GM12874 (cell line): ENCODE data around the gene MAD1L1.

Source experiments
- CTCF ChIP-seq: IDR thresholded peaks from 2 replicates; pipeline ENCODE4 v1.5.1; 2011; ENCODE audit warnings: low read depth, mild to moderate bottlenecking, control low read depth, low read length, moderate library complexity; ENCODE audit not compliant: insufficient read depth

The MAD1L1 gene

GRCh38 chr7:2142386-2142785, 90.4 kb downstream of the MAD1L1 start:
- TF ChIP-seq CTCF: no peak

- no peak for TF ChIP-seq CTCF
These were observed 91.1 kb downstream of the MAD1L1 start for GRCh38 chr7:2141651-2142050.

- no peak for TF ChIP-seq CTCF
These were observed 91.7 kb downstream of the MAD1L1 start for GRCh38 chr7:2141021-2141410.

GRCh38 chr7:2140216-2141020, 92.3 kb downstream of the MAD1L1 start:
- TF ChIP-seq CTCF: no peak

- no peak for TF ChIP-seq CTCF
These were observed 93.6 kb downstream of the MAD1L1 start for GRCh38 chr7:2139004-2139699.

GRCh38 chr7:2138146-2138765, 94.5 kb downstream of the MAD1L1 start:
- TF ChIP-seq CTCF: no peak

GRCh38 chr7:2134740-2135139, 98.0 kb downstream of the MAD1L1 start:
- no peak for TF ChIP-seq CTCF
